Activated naive CD8-positive, alpha-beta T cell treated with anti-CD3 and anti-CD28 coated beads, Interleukin-2, amount 10 ng/mL, durations not matched to agents 7 days and 5 days (primary cell): ENCODE data around the gene MROH2A. TPM values are rescaled to one million over a fixed set of nuclear protein-coding genes. Genes with fewer than 3 reads are reported as not detected.
A peak's percentile ranks its signal among the peaks of the same experiment; 100 is the strongest.

Experiments used
- ATAC-seq: fragments of 150-1000 bp; cut with Tn5 transposase; one replicate; pipeline ENCODE4 v1.10.0; 2021; ENCODE audit warnings: low read depth, moderate library complexity
- POLR2A ChIA-PET: fragments of 350-600 bp; sonication (Branson Sonifier 250); formaldehyde crosslinking; loops from one replicate; lab custom pipeline; 2021; ENCODE audit warnings: antibody characterized with exemption; lab: Charles Lee
- DNase-seq: peaks from one replicate; pipeline ENCODE4 v3.0.0; 2021
- H3K27ac Mint-ChIP-seq: one replicate; pipeline ENCODE4 v1.8.0; 2022; ENCODE audit warnings: mild to moderate bottlenecking, mixed read lengths
- H3K27me3 Mint-ChIP-seq: one replicate; pipeline ENCODE4 v1.8.0; 2022; ENCODE audit warnings: mild to moderate bottlenecking, moderate library complexity, mixed read lengths
- H3K36me3 Mint-ChIP-seq: one replicate; pipeline ENCODE4 v1.8.0; 2021; ENCODE audit warnings: mild to moderate bottlenecking, mixed read lengths
- H3K4me1 Mint-ChIP-seq: one replicate; pipeline ENCODE4 v1.8.0; 2021; ENCODE audit warnings: mixed read lengths
- H3K4me3 Mint-ChIP-seq: one replicate; pipeline ENCODE4 v1.8.0; 2022; ENCODE audit warnings: mild to moderate bottlenecking, moderate library complexity, mixed read lengths
- H3K9me3 Mint-ChIP-seq: one replicate; pipeline ENCODE4 v1.8.0; 2021; ENCODE audit warnings: mixed read lengths
- total RNA-seq, 2 experiments: library from RNA; stranded (reverse); gene quantifications; one replicate each; pipeline ENCODE4 v1.2.3, GENCODE V29; 2021

MROH2A gene
- total RNA-seq, 2 experiments from 2014 or later: not detected

DNA sequence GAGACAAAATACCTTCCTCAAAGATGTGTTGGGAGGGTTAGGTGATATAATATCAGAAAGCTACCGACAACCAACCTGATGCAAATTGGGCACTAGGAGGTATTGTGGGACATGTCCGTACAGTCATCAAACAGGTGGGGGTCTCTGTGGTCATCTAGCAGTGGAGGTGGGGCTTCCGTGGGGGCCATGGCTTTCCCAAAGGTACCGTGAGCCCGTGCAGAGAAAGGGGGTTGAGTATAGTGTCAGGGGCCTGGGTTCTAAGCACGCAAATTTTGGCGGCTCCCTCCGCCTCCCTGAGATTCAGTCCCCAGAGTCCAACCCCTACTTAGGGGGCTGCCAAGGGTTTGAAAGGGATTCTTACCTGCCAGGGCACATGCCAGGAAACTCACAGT, 43.6 kb downstream of the MROH2A start:
- Mint-ChIP-seq H3K4me3 (no peak overlapping the region), H3K27me3 (peaks cover 9% of the 10 kb centered on the region), H3K27ac (no peak overlapping the region), H3K36me3 (no peaks in the 10 kb centered on the region), H3K4me1 (peaks cover 3% of the 10 kb centered on the region), H3K9me3 (no peaks in the 10 kb centered on the region)
- peak; percentile 15 for DNase-seq
- no peak for ATAC-seq
- POLR2A ChIA-PET: no interaction called here

DNA sequence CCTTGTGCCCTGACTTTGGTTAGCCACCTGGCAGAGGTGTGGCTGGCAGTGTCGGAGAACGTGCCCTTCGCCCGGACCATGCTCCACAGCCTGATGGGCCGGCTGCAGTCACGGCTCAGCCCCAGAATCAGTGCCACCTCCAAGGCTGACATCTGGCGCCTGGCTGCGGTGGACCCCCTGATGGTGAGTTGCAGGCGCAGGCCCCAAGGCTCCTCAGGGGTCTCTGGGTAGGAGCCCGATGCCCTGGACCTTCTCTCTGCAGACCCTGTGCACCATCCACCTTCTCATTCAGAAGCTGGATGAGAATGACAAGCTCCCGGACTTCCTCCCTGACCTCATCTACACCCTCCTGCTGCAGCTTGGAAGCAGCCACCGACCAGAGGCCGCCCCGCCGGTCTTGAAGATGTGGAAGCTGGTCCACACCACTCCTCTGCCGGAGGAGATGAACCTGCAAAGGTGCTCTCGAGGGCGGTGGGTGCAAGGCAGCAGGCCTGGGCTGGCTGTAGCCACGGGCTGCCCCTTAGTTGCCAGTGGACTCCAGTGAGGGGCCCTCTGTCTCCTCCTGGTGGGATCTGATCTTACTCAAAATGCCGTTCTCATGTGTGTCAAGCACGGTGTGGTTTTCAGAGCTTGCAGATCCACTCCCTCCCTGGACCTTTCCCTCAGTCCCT, 44.1 kb downstream of the MROH2A start:
- ATAC-seq: no peak
- POLR2A ChIA-PET: no interaction called here
- H3K36me3 Mint-ChIP-seq: no peaks in the 10 kb centered on the region
- H3K27me3 Mint-ChIP-seq: peaks cover 10% of the 10 kb centered on the region
- no peaks in the 10 kb centered on the region for H3K4me1 Mint-ChIP-seq
- H3K4me3 Mint-ChIP-seq: no peak overlapping the region
- no peak overlapping the region for H3K27ac Mint-ChIP-seq
- peak; percentile 13 for DNase-seq
- no peaks in the 10 kb centered on the region for H3K9me3 Mint-ChIP-seq

DNA sequence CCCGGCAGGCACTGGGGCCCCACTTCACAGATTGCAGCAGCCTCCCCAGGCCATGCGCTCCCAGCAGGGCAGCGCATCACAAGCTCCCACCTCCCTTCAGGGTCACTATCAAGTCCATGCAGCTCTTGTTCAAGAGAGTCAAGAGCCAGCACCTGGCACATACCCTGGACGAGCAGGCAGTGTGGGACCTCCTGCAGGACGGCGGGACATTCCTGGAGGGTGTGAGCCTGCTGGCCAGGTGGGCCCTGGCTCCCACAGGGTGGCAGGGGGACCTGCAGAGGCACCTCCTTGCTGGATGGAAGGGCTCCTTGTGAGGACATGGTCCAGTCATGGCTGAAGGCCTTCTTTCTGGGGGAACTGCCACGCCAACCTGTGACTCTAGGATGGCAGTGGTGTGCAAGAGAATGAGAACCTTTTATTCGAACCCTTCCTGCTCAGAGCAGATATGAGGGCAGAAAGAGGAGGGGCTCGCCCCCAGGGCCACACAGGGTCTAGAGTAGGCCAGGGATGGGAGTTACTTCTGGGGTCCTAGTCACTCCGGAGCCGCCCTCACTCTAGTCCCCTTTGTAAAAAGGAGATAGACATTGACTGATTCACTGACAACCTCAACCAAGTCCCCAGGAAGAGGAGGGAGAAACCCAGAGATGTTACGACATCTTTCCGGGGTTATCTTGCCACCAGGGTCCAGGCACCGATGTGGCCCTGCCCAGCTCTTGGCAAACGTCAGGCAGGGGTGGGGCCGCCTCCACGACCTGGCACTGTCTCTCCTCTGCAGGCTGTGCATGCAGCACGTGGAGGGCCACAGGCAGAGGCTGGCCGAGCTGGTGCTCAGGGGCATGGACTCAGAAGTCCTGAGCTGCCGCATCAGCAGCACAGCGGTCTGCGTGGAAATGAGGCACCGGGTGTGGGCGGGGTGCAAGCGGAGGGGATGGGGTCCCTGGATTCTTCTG, 44.9 kb downstream of the MROH2A start:
- no peaks in the 10 kb centered on the region for H3K36me3 Mint-ChIP-seq
- DNase-seq: no peak

DNA sequence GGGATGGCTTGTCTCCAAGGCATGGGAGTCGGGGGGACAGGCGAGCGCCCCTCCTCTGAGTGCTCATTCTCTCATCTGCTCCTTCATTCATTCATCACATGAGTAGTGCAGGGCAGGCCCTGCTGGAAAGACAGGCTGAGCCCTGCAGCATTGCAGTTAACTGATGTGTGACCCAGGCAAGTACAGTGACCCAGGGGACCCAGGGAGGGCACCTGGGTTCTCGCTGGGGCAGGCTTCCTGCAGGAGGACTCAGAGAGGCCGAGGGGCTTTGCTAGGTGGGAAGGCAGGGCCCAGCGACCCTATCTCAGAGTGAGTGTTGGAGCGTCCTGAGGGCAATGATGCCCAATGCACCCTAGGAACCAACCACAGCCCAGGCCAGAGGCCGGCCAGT, 45.6 kb downstream of the MROH2A start:
- POLR2A ChIA-PET: no interaction called here
- H3K36me3 Mint-ChIP-seq: no peaks in the 10 kb centered on the region
- DNase-seq: peak; percentile 14
- no peak overlapping the region for H3K27ac Mint-ChIP-seq
- H3K9me3 Mint-ChIP-seq: no peaks in the 10 kb centered on the region
- no peaks in the 10 kb centered on the region for H3K4me1 Mint-ChIP-seq
- ATAC-seq: no peak
- no peak overlapping the region for H3K4me3 Mint-ChIP-seq
- peaks cover 10% of the 10 kb centered on the region for H3K27me3 Mint-ChIP-seq

More for the DNA sequence above, 44.9 kb downstream of the MROH2A start:
- Mint-ChIP-seq H3K27me3 (peaks cover 10% of the 10 kb centered on the region), H3K27ac (no peak overlapping the region), H3K4me3 (no peak overlapping the region), H3K4me1 (no peaks in the 10 kb centered on the region), H3K9me3 (no peaks in the 10 kb centered on the region)
- POLR2A ChIA-PET: no interaction called here
- no peak for ATAC-seq

DNA sequence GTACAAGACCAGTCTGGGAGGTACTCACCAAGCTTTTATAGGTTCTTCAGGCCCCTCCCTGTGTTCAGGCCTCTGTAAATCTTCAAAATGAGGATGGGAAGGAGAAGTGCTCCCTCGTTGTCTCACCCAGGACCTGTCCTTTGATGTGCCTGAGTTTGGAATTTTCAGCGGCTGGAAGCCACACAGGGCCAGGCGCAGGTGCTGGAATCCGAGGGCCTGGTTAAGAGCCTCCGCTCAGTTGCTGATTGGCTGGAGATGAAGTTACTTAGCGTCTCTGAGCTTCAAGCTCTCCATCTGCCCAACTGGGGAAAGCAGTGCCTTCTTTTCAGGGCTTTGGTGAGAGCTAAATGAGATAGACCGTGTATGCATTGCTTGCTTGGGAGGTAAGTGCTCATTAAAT, 46.2 kb downstream of the MROH2A start:
- Mint-ChIP-seq H3K27ac (no peak overlapping the region), H3K36me3 (no peaks in the 10 kb centered on the region), H3K27me3 (peaks cover 10% of the 10 kb centered on the region), H3K9me3 (no peaks in the 10 kb centered on the region), H3K4me3 (no peak overlapping the region), H3K4me1 (no peaks in the 10 kb centered on the region)
- POLR2A ChIA-PET: no interaction called here
- no peak for DNase-seq
- no peak for ATAC-seq

GRCh38 chr2:233828546-233829192, 50.5 kb downstream of the MROH2A start:
- ATAC-seq (no peak), DNase-seq (peak; percentile 28)
- no peaks in the 10 kb centered on the region for H3K36me3 Mint-ChIP-seq
- H3K4me1 Mint-ChIP-seq: no peaks in the 10 kb centered on the region
- peaks cover 10% of the 10 kb centered on the region for H3K27me3 Mint-ChIP-seq
- no peak overlapping the region for H3K27ac Mint-ChIP-seq
- no peaks in the 10 kb centered on the region for H3K9me3 Mint-ChIP-seq
- H3K4me3 Mint-ChIP-seq: no peak overlapping the region
- POLR2A ChIA-PET: no interaction called here

DNA sequence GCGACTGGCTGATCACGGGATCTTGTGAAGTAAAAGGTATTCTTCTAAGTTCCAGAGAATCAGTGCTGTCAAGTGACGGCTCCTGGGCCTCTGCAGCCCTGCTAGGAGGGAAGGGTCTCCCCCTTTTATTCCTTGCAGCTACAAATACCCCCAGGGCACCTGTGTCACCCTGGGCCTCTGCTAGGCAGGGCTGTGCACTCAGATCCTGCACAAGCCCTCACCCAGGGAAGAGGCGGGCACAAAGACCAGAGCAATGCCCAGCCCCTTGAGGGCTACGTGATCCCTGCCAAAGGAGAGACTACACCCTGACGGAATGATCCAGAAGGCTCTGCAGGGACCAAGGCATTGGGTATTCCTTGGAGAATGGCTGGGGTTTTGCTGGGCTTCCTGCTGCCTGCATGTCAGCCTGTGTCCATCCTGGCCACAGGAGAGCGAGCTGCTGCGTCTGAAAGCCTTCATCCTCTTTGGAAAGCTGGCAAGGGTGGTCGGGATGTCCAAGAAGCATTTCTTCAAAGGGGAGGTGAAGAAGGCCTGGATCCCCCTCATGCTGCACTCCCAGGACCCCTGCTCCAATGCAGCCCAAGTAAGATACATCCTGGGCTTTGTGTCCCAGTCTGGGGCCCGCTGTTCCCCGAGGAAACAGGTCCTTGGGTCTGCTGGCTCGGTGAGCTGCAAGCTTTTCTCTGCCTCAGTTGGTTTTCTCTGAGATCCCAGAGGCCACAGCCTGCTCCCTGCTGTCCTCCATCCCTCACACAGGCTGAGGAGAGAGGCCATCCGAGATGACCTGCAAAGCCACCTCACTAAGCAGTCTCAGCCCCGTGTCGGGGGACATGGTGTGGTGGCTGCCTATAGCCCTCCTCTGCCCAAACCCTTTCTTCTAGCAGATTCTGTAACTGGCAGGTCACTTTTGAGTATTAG, 51.3 kb downstream of the MROH2A start:
- POLR2A ChIA-PET: no interaction called here
- peaks cover 1% of the 10 kb centered on the region for H3K36me3 Mint-ChIP-seq
- DNase-seq (no peak), ATAC-seq (no peak)
- H3K4me3 Mint-ChIP-seq: no peak overlapping the region
- no peaks in the 10 kb centered on the region for H3K4me1 Mint-ChIP-seq
- H3K27ac Mint-ChIP-seq: no peak overlapping the region
- peaks cover 10% of the 10 kb centered on the region for H3K27me3 Mint-ChIP-seq
- H3K9me3 Mint-ChIP-seq: no peaks in the 10 kb centered on the region

- H3K27ac Mint-ChIP-seq: no peak overlapping the region
- ATAC-seq: no peak
These were observed 52.1 kb downstream of the MROH2A start for GRCh38 chr2:233830111-233830802.

DNA sequence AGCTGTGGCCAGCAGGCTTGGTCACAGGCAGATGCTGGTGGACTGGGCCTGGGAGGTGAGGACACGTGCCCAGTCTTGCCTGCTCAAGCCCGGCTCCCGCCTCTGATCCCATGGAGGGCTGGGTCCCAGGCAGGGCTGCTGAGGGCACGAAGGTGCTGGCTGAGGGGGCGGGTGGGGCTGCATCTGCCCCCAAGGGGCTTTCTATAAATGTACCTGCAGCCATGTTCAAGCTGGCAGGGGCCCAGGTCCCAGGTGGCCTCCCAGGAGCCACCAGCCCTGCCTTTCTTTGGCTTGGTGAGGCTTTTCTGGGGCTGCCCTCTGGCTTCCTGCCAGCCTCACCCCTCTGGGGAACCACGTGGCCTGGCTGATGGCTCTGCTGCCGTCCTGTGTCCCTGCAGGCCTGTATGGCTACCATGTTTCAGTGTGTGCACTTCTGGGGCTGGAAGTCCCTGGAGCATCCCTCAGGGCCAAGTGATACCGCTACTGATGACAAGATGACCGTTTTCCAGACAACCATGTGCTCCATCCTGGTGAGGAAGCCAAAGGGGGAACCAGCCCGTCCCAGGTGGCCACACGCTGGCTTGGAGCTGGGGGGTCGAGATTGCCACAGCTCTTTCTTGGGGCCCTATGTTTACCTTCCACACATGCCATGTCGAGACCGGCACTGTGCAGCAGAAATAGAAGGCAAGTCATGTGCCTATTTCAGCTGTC, 53.0 kb downstream of the MROH2A start:
- peaks cover 7% of the 10 kb centered on the region for H3K36me3 Mint-ChIP-seq
- no peaks in the 10 kb centered on the region for H3K4me1 Mint-ChIP-seq
- H3K27me3 Mint-ChIP-seq: peaks cover 6% of the 10 kb centered on the region
- ATAC-seq (no peak), DNase-seq (peak; percentile 29)
- H3K27ac Mint-ChIP-seq: no peak overlapping the region
- POLR2A ChIA-PET: no interaction called here
- H3K9me3 Mint-ChIP-seq: no peaks in the 10 kb centered on the region
- no peak overlapping the region for H3K4me3 Mint-ChIP-seq

More at GRCh38 chr2:233830111-233830802, 52.1 kb downstream of the MROH2A start:
- POLR2A ChIA-PET: interaction anchor here (0.6 kb wide), 1 partner anchor 1818 kb away, joined by 3 read pairs; no protein-coding TSS in a partner anchor
- peak; percentile 23 for DNase-seq
- Mint-ChIP-seq H3K4me1 (no peaks in the 10 kb centered on the region), H3K36me3 (peaks cover 6% of the 10 kb centered on the region), H3K27me3 (peaks cover 8% of the 10 kb centered on the region), H3K4me3 (no peak overlapping the region), H3K9me3 (no peaks in the 10 kb centered on the region)

GRCh38 chr2:233831861-233832260, 53.7 kb downstream of the MROH2A start:
- no peaks in the 10 kb centered on the region for H3K4me1 Mint-ChIP-seq
- H3K27ac Mint-ChIP-seq: no peak overlapping the region
- H3K4me3 Mint-ChIP-seq: no peak overlapping the region
- no peaks in the 10 kb centered on the region for H3K27me3 Mint-ChIP-seq
- peaks cover 12% of the 10 kb centered on the region for H3K36me3 Mint-ChIP-seq
- DNase-seq (no peak), ATAC-seq (no peak)
- no peaks in the 10 kb centered on the region for H3K9me3 Mint-ChIP-seq
- POLR2A ChIA-PET: interaction anchor here (0.8 kb wide), 1 partner anchor 11 kb away, joined by 6 read pairs; no protein-coding TSS in a partner anchor

DNA sequence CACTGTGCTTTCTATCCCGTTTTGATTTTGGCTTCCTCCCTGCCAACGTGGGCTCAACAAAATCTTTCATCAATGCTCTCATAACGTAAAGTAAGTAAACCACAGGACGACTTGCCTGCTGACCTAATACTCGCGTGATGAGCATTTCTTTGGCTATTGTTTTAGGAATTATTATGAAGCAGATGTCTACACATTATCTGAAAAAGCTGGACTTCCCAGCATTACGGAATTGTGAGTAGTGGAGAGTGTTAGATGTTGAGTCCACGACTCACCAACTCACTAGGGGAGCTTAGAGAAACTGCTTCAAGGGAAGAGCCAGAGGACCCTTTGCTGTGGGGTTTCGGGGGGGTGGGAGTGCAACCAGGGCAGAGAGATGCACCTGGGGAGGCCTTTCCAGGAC, 54.3 kb downstream of the MROH2A start:
- DNase-seq (no peak), ATAC-seq (no peak)
- no peak overlapping the region for H3K4me3 Mint-ChIP-seq
- H3K4me1 Mint-ChIP-seq: peaks cover 3% of the 10 kb centered on the region
- POLR2A ChIA-PET: interaction anchor here (0.6 to 0.8 kb wide), 3 partner anchors 10 to 1048 kb away, joined by 3 to 6 read pairs (median 3); no protein-coding TSS in a partner anchor
- no peaks in the 10 kb centered on the region for H3K9me3 Mint-ChIP-seq
- peaks cover 16% of the 10 kb centered on the region for H3K36me3 Mint-ChIP-seq
- no peak overlapping the region for H3K27ac Mint-ChIP-seq
- H3K27me3 Mint-ChIP-seq: no peaks in the 10 kb centered on the region
